ENCODE data around the gene ZDHHC14.

Gene ZDHHC14

GRCh38 chr6:157560691-157561413 is 179.9 kb downstream of the ZDHHC14 start:
- Mint-ChIP-seq H3K27ac (no peak overlapping the region), H3K4me1 (ENCODE audit: low read depth) (peaks cover 56% of the 10 kb centered on the region), H3K4me3 (no peak overlapping the region), H3K9me3 (no peaks in the 10 kb centered on the region), H3K27me3 (ENCODE audit: low read depth) (peaks cover 16% of the 10 kb centered on the region), H3K36me3 (ENCODE audit: low read depth) (peaks cover 6% of the 10 kb centered on the region)
- DNase-seq (ENCODE audit: low spot score) = no peak

- Mint-ChIP-seq H3K4me3 (peak overlapping the region; percentile 64), H3K27me3 (ENCODE audit: low read depth) (peaks cover 18% of the 10 kb centered on the region), H3K36me3 (ENCODE audit: low read depth) (peaks cover 6% of the 10 kb centered on the region), H3K4me1 (ENCODE audit: low read depth) (peaks cover 55% of the 10 kb centered on the region), H3K27ac (no peak overlapping the region), H3K9me3 (no peaks in the 10 kb centered on the region)
- DNase-seq (ENCODE audit: low spot score) = no peak
These were observed 180.4 kb downstream of the ZDHHC14 start for GRCh38 chr6:157561414-157561790.

GRCh38 chr6:157561929-157562810 is 181.2 kb downstream of the ZDHHC14 start:
- no peak for DNase-seq (ENCODE audit: low spot score)
- H3K36me3 Mint-ChIP-seq (ENCODE audit: low read depth) = peaks cover 6% of the 10 kb centered on the region
- H3K4me1 Mint-ChIP-seq (ENCODE audit: low read depth) = peaks cover 49% of the 10 kb centered on the region
- peak overlapping the region; percentile 69 for H3K27ac Mint-ChIP-seq
- no peaks in the 10 kb centered on the region for H3K9me3 Mint-ChIP-seq
- peaks cover 18% of the 10 kb centered on the region for H3K27me3 Mint-ChIP-seq (ENCODE audit: low read depth)
- peak overlapping the region; percentile 64 for H3K4me3 Mint-ChIP-seq

- no peaks in the 10 kb centered on the region for H3K9me3 Mint-ChIP-seq
- peaks cover 18% of the 10 kb centered on the region for H3K27me3 Mint-ChIP-seq (ENCODE audit: low read depth)
- no peak overlapping the region for H3K27ac Mint-ChIP-seq
- peaks cover 6% of the 10 kb centered on the region for H3K36me3 Mint-ChIP-seq (ENCODE audit: low read depth)
- H3K4me3 Mint-ChIP-seq = no peak overlapping the region
- DNase-seq (ENCODE audit: low spot score) = no peak
- peaks cover 42% of the 10 kb centered on the region for H3K4me1 Mint-ChIP-seq (ENCODE audit: low read depth)
These were observed 182.0 kb downstream of the ZDHHC14 start for GRCh38 chr6:157562997-157563396.

- H3K27ac Mint-ChIP-seq = no peak overlapping the region
- peaks cover 6% of the 10 kb centered on the region for H3K36me3 Mint-ChIP-seq (ENCODE audit: low read depth)
- H3K9me3 Mint-ChIP-seq = peaks cover 4% of the 10 kb centered on the region
- no peak overlapping the region for H3K4me3 Mint-ChIP-seq
- peak; percentile 30 for DNase-seq (ENCODE audit: low spot score)
- H3K4me1 Mint-ChIP-seq (ENCODE audit: low read depth) = peaks cover 36% of the 10 kb centered on the region
- peaks cover 12% of the 10 kb centered on the region for H3K27me3 Mint-ChIP-seq (ENCODE audit: low read depth)
These were observed 182.8 kb downstream of the ZDHHC14 start for GRCh38 chr6:157563611-157564284.

GRCh38 chr6:157568702-157569101 is 187.7 kb downstream of the ZDHHC14 start:
- H3K9me3 Mint-ChIP-seq = peaks cover 10% of the 10 kb centered on the region
- H3K27me3 Mint-ChIP-seq (ENCODE audit: low read depth) = peaks cover 9% of the 10 kb centered on the region
- no peak overlapping the region for H3K4me3 Mint-ChIP-seq
- peaks cover 3% of the 10 kb centered on the region for H3K36me3 Mint-ChIP-seq (ENCODE audit: low read depth)
- no peak overlapping the region for H3K27ac Mint-ChIP-seq
- H3K4me1 Mint-ChIP-seq (ENCODE audit: low read depth) = peaks cover 22% of the 10 kb centered on the region
- DNase-seq (ENCODE audit: low spot score) = no peak

- Mint-ChIP-seq H3K4me1 (ENCODE audit: low read depth) (peaks cover 17% of the 10 kb centered on the region), H3K9me3 (peaks cover 10% of the 10 kb centered on the region), H3K36me3 (ENCODE audit: low read depth) (peaks cover 2% of the 10 kb centered on the region), H3K4me3 (peak overlapping the region; percentile 65), H3K27ac (peak overlapping the region; percentile 3), H3K27me3 (ENCODE audit: low read depth) (peaks cover 9% of the 10 kb centered on the region)
- DNase-seq (ENCODE audit: low spot score) = no peak
These were observed 188.6 kb downstream of the ZDHHC14 start for GRCh38 chr6:157569543-157569942.

- Mint-ChIP-seq H3K27me3 (ENCODE audit: low read depth) (peaks cover 9% of the 10 kb centered on the region), H3K9me3 (peaks cover 10% of the 10 kb centered on the region), H3K36me3 (ENCODE audit: low read depth) (peaks cover 1% of the 10 kb centered on the region), H3K27ac (peak overlapping the region; percentile 68), H3K4me1 (ENCODE audit: low read depth) (peaks cover 17% of the 10 kb centered on the region), H3K4me3 (peak overlapping the region; percentile 65)
- DNase-seq (ENCODE audit: low spot score) = no peak
These were observed 189.1 kb downstream of the ZDHHC14 start for GRCh38 chr6:157570104-157570503.

GRCh38 chr6:157570752-157571151 is 189.8 kb downstream of the ZDHHC14 start:
- peaks cover 10% of the 10 kb centered on the region for H3K9me3 Mint-ChIP-seq
- H3K4me3 Mint-ChIP-seq = no peak overlapping the region
- H3K4me1 Mint-ChIP-seq (ENCODE audit: low read depth) = peaks cover 17% of the 10 kb centered on the region
- DNase-seq (ENCODE audit: low spot score) = no peak
- H3K36me3 Mint-ChIP-seq (ENCODE audit: low read depth) = peaks cover 1% of the 10 kb centered on the region
- H3K27ac Mint-ChIP-seq = no peak overlapping the region
- peaks cover 7% of the 10 kb centered on the region for H3K27me3 Mint-ChIP-seq (ENCODE audit: low read depth)

- Mint-ChIP-seq H3K9me3 (peaks cover 10% of the 10 kb centered on the region), H3K36me3 (ENCODE audit: low read depth) (peaks cover 1% of the 10 kb centered on the region), H3K27me3 (ENCODE audit: low read depth) (peaks cover 3% of the 10 kb centered on the region), H3K4me1 (ENCODE audit: low read depth) (peaks cover 18% of the 10 kb centered on the region), H3K4me3 (peak overlapping the region; percentile 13), H3K27ac (no peak overlapping the region)
- no peak for DNase-seq (ENCODE audit: low spot score)
These were observed 190.3 kb downstream of the ZDHHC14 start for GRCh38 chr6:157571269-157571668.

GRCh38 chr6:157571950-157572349 is 191.0 kb downstream of the ZDHHC14 start:
- Mint-ChIP-seq H3K36me3 (ENCODE audit: low read depth) (peaks cover 1% of the 10 kb centered on the region), H3K4me1 (ENCODE audit: low read depth) (peaks cover 18% of the 10 kb centered on the region), H3K4me3 (no peak overlapping the region), H3K9me3 (peaks cover 10% of the 10 kb centered on the region), H3K27ac (no peak overlapping the region), H3K27me3 (ENCODE audit: low read depth) (peaks cover 3% of the 10 kb centered on the region)
- no peak for DNase-seq (ENCODE audit: low spot score)

- Mint-ChIP-seq H3K36me3 (ENCODE audit: low read depth) (peaks cover 12% of the 10 kb centered on the region), H3K9me3 (peaks cover 11% of the 10 kb centered on the region), H3K4me1 (ENCODE audit: low read depth) (peaks cover 17% of the 10 kb centered on the region), H3K27ac (no peak overlapping the region), H3K27me3 (ENCODE audit: low read depth) (peaks cover 7% of the 10 kb centered on the region), H3K4me3 (no peak overlapping the region)
- DNase-seq (ENCODE audit: low spot score) = no peak
These were observed 193.9 kb downstream of the ZDHHC14 start for GRCh38 chr6:157574851-157575424.

- Mint-ChIP-seq H3K27me3 (ENCODE audit: low read depth) (peaks cover 14% of the 10 kb centered on the region), H3K9me3 (peaks cover 11% of the 10 kb centered on the region), H3K4me3 (no peak overlapping the region), H3K27ac (no peak overlapping the region), H3K36me3 (ENCODE audit: low read depth) (peaks cover 14% of the 10 kb centered on the region), H3K4me1 (ENCODE audit: low read depth) (peaks cover 12% of the 10 kb centered on the region)
- DNase-seq (ENCODE audit: low spot score) = no peak
These were observed 194.6 kb downstream of the ZDHHC14 start for GRCh38 chr6:157575436-157576145.
